Hepatocyte (in vitro differentiated cells): ENCODE data around the gene DOLPP1. TPM values are rescaled to one million over a fixed set of nuclear protein-coding genes. Genes with fewer than 3 reads are reported as not detected.
"Not testable (repeated sequence)": the region's sequence is repeated elsewhere in the genome, so short reads cannot be mapped to it uniquely, and the experiment has no call there.

Experiments
- DNase-seq: peaks from one replicate; pipeline ENCODE4 v3.0.0-alpha.2; 2016; ENCODE audit warnings: low spot score
- H2AFZ ChIP-seq: fragments of 200-600 bp; sonication (generic); 2 replicates; pipeline ENCODE4 v1.6.0; 2016; ENCODE audit warnings: antibody characterized with exemption, mild to moderate bottlenecking
- H3K27ac ChIP-seq: fragments of 200-600 bp; sonication (generic); 2 replicates; pipeline ENCODE4 v1.5.1; 2016; ENCODE audit warnings: mild to moderate bottlenecking
- H3K27me3 ChIP-seq: fragments of 200-600 bp; sonication (generic); 2 replicates; pipeline ENCODE4 v1.6.1; 2016
- H3K36me3 ChIP-seq: fragments of 200-600 bp; sonication (generic); replicated peaks from 2 replicates; pipeline ENCODE4 v1.5.1; 2016; ENCODE audit warnings: low read depth; ENCODE audit not compliant: insufficient read depth
- H3K4me1 ChIP-seq: fragments of 200-600 bp; sonication (generic); 2 replicates; pipeline ENCODE4 v1.5.1; 2016; ENCODE audit warnings: mild to moderate bottlenecking, moderate library complexity; ENCODE audit not compliant: insufficient read depth
- H3K4me2 ChIP-seq: fragments of 200-600 bp; sonication (generic); 2 replicates; pipeline ENCODE4 v1.6.0; 2016
- H3K4me3 ChIP-seq: fragments of 200-600 bp; sonication (generic); 2 replicates; pipeline ENCODE4 v1.5.1; 2016; ENCODE audit warnings: mild to moderate bottlenecking
- H3K79me2 ChIP-seq: fragments of 200-600 bp; sonication (generic); 2 replicates; pipeline ENCODE4 v1.6.0; 2017; ENCODE audit warnings: mild to moderate bottlenecking
- H3K9me2 ChIP-seq: fragments of 200-600 bp; sonication (generic); replicated peaks from 2 replicates; pipeline ENCODE4 v1.6.0; 2017; ENCODE audit warnings: mild to moderate bottlenecking; ENCODE audit not compliant: insufficient read depth
- H3K9me3 ChIP-seq: fragments of 200-600 bp; sonication (generic); 2 replicates; pipeline ENCODE4 v1.5.1; 2016; ENCODE audit warnings: low read depth, mild to moderate bottlenecking
- H4K20me1 ChIP-seq: fragments of 200-600 bp; sonication (generic); 2 replicates; pipeline ENCODE4 v1.6.0; 2016; ENCODE audit warnings: mild to moderate bottlenecking; ENCODE audit not compliant: insufficient read depth, poor library complexity, severe bottlenecking
- EZH2 ChIP-seq: fragments of 200-600 bp; sonication (generic); IDR thresholded peaks from 2 replicates; pipeline ENCODE4 v1.6.1; 2016; ENCODE audit warnings: antibody characterized with exemption, mild to moderate bottlenecking, borderline replicate concordance
- EZH2phosphoT487 ChIP-seq: fragments of 200-600 bp; sonication (generic); IDR thresholded peaks from one replicate; pipeline ENCODE4 v1.6.1; 2018; ENCODE audit warnings: antibody characterized with exemption, mild to moderate bottlenecking, low read depth, moderate library complexity; ENCODE audit not compliant: unreplicated experiment, severe bottlenecking
- WGBS: methylation state at CpG from one replicate; pipeline ENCODE4 v1.1.6; 2016; ENCODE audit warnings: low lambda C conversion rate; ENCODE audit errors: missing lambda C conversion rate; 5-methylcytosine and 5-hydroxymethylcytosine counted together
- polyA plus RNA-seq: library from polyadenylated mRNA; unstranded; fragments of >200 nt; fragmentation: Nextera tagmentation; extraction: Ambion mirVana; gene quantifications from 2 replicates; pipeline ENCODE4 v1.2.1, GENCODE V29; 2016
- total RNA-seq: library from RNA; depleted of rRNA; stranded (reverse); fragments of >200 nt; gene quantifications from 2 replicates; pipeline ENCODE4 v1.2.3, GENCODE V29; 2014
- TF ChIP-seq, protein P1 (sequence below): fragments of 200-600 bp; sonication (generic); IDR thresholded peaks from 2 replicates; pipeline ENCODE4 v1.5.1; 2016; ENCODE audit warnings: antibody characterized with exemption, mild to moderate bottlenecking; ENCODE audit not compliant: poor library complexity

Gene DOLPP1
- total and polyA plus RNA-seq, 2 experiments from 2014 or later: 16.2 to 20.6 TPM

GRCh38 chr9:129033216-129033615, 47.7 kb upstream of the DOLPP1 start:
- Histone ChIP-seq H3K9me3 (no peaks in the 10 kb centered on the region), H3K79me2 (peaks cover 16% of the 10 kb centered on the region), H4K20me1 (no peaks in the 10 kb centered on the region), H2AFZ (no peak overlapping the region), H3K4me2 (no peak overlapping the region), H3K27me3 (no peaks in the 10 kb centered on the region), H3K27ac (no peak overlapping the region), H3K4me3 (no peak overlapping the region), H3K4me1 (peaks cover 12% of the 10 kb centered on the region), H3K9me2 (no peaks in the 10 kb centered on the region), H3K36me3 (no peaks in the 10 kb centered on the region)
- WGBS: 91% methylated on average over 8 of the region's 8 CpGs
- TF ChIP-seq, protein P1, sequence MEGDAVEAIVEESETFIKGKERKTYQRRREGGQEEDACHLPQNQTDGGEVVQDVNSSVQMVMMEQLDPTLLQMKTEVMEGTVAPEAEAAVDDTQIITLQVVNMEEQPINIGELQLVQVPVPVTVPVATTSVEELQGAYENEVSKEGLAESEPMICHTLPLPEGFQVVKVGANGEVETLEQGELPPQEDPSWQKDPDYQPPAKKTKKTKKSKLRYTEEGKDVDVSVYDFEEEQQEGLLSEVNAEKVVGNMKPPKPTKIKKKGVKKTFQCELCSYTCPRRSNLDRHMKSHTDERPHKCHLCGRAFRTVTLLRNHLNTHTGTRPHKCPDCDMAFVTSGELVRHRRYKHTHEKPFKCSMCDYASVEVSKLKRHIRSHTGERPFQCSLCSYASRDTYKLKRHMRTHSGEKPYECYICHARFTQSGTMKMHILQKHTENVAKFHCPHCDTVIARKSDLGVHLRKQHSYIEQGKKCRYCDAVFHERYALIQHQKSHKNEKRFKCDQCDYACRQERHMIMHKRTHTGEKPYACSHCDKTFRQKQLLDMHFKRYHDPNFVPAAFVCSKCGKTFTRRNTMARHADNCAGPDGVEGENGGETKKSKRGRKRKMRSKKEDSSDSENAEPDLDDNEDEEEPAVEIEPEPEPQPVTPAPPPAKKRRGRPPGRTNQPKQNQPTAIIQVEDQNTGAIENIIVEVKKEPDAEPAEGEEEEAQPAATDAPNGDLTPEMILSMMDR: no peak
- TF ChIP-seq EZH2phosphoT487 (no peak), EZH2 (no peak)
- DNase-seq: no peak

- H3K79me2 ChIP-seq: peaks cover 39% of the 10 kb centered on the region
- peak overlapping the region; percentile 79 for H2AFZ ChIP-seq
- not testable (repeated sequence) for H4K20me1 ChIP-seq, DNase-seq, H3K9me2 ChIP-seq, H3K36me3 ChIP-seq, H3K27me3 ChIP-seq, H3K4me3 ChIP-seq, H3K9me3 ChIP-seq
- peaks cover 16% of the 10 kb centered on the region for H3K4me1 ChIP-seq
- peak overlapping the region; percentile 43 for H3K27ac ChIP-seq
- 68% methylated on average over 13 of the region's 13 CpGs for WGBS
- peak overlapping the region; percentile 71 for H3K4me2 ChIP-seq
Observed at GRCh38 chr9:129035838-129036237, 45.1 kb upstream of the DOLPP1 start.

- peak within 1 kb of the TSS; percentile 67 for H3K4me3 ChIP-seq
- no peaks in the 10 kb centered on the region for H3K27me3 ChIP-seq
- no peaks in the 10 kb centered on the region for H3K9me3 ChIP-seq
- H3K79me2 ChIP-seq: peaks cover 39% of the 10 kb centered on the region
- TF ChIP-seq, protein P1: no peak
- TF ChIP-seq EZH2 (no peak), EZH2phosphoT487 (no peak)
- WGBS: 1% methylated on average over 42 of the region's 49 CpGs
- H3K27ac ChIP-seq: peak within 1 kb of the TSS; percentile 62
- peaks cover 16% of the 10 kb centered on the region for H3K4me1 ChIP-seq
- peak; percentile 100 for DNase-seq
- H3K36me3 ChIP-seq: no peaks in the 10 kb centered on the region
- H4K20me1 ChIP-seq: no peaks in the 10 kb centered on the region
- peak within 1 kb of the TSS; percentile 79 for H2AFZ ChIP-seq
- no peaks in the 10 kb centered on the region for H3K9me2 ChIP-seq
- peak within 1 kb of the TSS; percentile 97 for H3K4me2 ChIP-seq
Observed at GRCh38 chr9:129036241-129036922, 44.5 kb upstream of the DOLPP1 start, which contains the start of gene MIGA2. Gene MIGA2, plus strand, starts transcription at chr9:129036626. Its CDS starts 3,969 bp downstream, at chr9:129040595.

GRCh38 chr9:129036923-129037766, 43.8 kb upstream of the DOLPP1 start:
- peaks cover 39% of the 10 kb centered on the region for H3K79me2 ChIP-seq
- H3K4me1 ChIP-seq: peaks cover 16% of the 10 kb centered on the region
- H2AFZ ChIP-seq: peak overlapping the region; percentile 77
- peak; percentile 11 for DNase-seq
- peak overlapping the region; percentile 97 for H3K4me2 ChIP-seq
- H3K4me3 ChIP-seq: peak overlapping the region; percentile 67
- H3K27me3 ChIP-seq: no peaks in the 10 kb centered on the region
- no peaks in the 10 kb centered on the region for H3K9me3 ChIP-seq
- no peaks in the 10 kb centered on the region for H3K36me3 ChIP-seq
- WGBS: 17% methylated on average over 29 of the region's 32 CpGs
- no peaks in the 10 kb centered on the region for H3K9me2 ChIP-seq
- peak overlapping the region; percentile 62 for H3K27ac ChIP-seq
- TF ChIP-seq EZH2phosphoT487 (no peak), EZH2 (no peak)
- TF ChIP-seq, protein P1: no peak
- no peaks in the 10 kb centered on the region for H4K20me1 ChIP-seq
